Breast epithelium (tissue), 3 donors: ENCODE results near the gene MBD5.

Source experiments
- POLR2A ChIP-seq: fragments of 450-650 bp; IDR thresholded peaks from one replicate; pipeline ENCODE4 v1.6.1; 2016; ENCODE audit warnings: antibody characterized with exemption, mild to moderate bottlenecking, moderate library complexity
- TF ChIP-seq, protein P1 (sequence below), 3 donors: fragments of 450-650 bp; IDR thresholded peaks; one replicate each; pipeline ENCODE4 v1.5.1; 2016 to 2017; ENCODE audit warnings: antibody characterized with exemption in 3 of 3, mild to moderate bottlenecking in 3 of 3, moderate library complexity in 3 of 3

DNA sequence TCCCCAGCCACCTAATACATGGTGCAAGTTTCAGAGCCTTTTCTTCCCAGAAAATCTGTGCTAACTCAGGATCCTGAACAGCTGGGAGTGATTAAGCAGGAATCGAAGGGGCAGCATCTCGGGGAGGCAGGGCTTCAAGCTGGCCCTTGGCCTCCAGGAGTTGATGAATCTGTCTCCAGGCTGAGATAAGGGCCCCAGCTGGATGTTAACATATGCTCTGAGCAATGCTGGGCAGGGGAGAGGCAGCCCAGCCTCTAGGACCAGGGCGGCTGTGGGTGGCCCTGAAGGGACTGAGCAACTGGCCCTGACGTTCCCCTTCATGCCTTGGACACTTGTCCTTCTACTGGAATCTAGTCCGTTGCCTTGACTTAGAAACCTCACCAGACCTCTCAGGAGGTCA, 539.6 kb downstream of the MBD5 start:
- TF ChIP-seq, protein P1, sequence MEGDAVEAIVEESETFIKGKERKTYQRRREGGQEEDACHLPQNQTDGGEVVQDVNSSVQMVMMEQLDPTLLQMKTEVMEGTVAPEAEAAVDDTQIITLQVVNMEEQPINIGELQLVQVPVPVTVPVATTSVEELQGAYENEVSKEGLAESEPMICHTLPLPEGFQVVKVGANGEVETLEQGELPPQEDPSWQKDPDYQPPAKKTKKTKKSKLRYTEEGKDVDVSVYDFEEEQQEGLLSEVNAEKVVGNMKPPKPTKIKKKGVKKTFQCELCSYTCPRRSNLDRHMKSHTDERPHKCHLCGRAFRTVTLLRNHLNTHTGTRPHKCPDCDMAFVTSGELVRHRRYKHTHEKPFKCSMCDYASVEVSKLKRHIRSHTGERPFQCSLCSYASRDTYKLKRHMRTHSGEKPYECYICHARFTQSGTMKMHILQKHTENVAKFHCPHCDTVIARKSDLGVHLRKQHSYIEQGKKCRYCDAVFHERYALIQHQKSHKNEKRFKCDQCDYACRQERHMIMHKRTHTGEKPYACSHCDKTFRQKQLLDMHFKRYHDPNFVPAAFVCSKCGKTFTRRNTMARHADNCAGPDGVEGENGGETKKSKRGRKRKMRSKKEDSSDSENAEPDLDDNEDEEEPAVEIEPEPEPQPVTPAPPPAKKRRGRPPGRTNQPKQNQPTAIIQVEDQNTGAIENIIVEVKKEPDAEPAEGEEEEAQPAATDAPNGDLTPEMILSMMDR (IDR thresholded peaks at IDR 0.05): no peak
- no peak for TF ChIP-seq POLR2A
